ENCODE measurements around the gene ZNF593. TPM values are rescaled to one million over a fixed set of nuclear protein-coding genes. Genes with fewer than 3 reads are reported as not detected.

ZNF593 gene
- total RNA-seq, 1 experiment from 2014 or later = 165 TPM

DNA sequence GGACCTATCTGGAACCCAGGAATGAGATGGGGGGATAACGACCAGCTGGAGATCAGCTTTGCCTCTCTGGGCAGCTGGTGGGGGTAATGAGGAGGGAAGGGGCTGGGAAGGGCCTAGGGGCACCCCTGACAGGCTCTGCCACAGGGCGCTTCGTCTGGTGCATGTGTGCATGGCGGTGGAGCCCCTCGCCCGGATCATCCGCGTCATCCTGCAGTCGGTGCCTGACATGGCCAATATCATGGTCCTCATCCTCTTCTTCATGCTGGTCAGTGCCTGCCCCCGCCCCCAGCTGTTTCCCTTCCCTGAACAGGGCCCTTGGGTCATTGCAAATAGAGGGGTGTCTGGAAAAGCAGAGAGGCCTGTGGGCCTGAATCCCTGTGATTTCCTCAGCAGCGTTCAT lies 28.1 kb downstream of the ZNF593 start:
- ChIA-PET CTCF (no interaction called here), POLR2A (ENCODE audit: unreplicated experiment) (no interaction called here)
- no peaks in the 10 kb centered on the region for H3K79me2 ChIP-seq (ENCODE audit: low read length)
- no peak overlapping the region for H3K4me2 ChIP-seq (ENCODE audit: low read length)
- no peaks in the 10 kb centered on the region for H3F3A ChIP-seq (ENCODE audit: low read length, unreplicated experiment)
- H3K9me3 ChIP-seq (ENCODE audit: low read length) = no peaks in the 10 kb centered on the region
- H3K36me3 ChIP-seq (ENCODE audit: low read depth, low read length) = no peaks in the 10 kb centered on the region
- no peaks in the 10 kb centered on the region for H4K20me1 ChIP-seq (ENCODE audit: low read length)
- no peak overlapping the region for H3K4me3 ChIP-seq (ENCODE audit: low read length)
- TF ChIP-seq EZH2phosphoT487 (IDR thresholded peaks at IDR 0.05; ENCODE audit: borderline replicate concordance, low read length) (no peak), EZH2 (IDR thresholded peaks at IDR 0.05; ENCODE audit: low read length, unreplicated experiment) (no peak)
- TF ChIP-seq, protein P1, sequence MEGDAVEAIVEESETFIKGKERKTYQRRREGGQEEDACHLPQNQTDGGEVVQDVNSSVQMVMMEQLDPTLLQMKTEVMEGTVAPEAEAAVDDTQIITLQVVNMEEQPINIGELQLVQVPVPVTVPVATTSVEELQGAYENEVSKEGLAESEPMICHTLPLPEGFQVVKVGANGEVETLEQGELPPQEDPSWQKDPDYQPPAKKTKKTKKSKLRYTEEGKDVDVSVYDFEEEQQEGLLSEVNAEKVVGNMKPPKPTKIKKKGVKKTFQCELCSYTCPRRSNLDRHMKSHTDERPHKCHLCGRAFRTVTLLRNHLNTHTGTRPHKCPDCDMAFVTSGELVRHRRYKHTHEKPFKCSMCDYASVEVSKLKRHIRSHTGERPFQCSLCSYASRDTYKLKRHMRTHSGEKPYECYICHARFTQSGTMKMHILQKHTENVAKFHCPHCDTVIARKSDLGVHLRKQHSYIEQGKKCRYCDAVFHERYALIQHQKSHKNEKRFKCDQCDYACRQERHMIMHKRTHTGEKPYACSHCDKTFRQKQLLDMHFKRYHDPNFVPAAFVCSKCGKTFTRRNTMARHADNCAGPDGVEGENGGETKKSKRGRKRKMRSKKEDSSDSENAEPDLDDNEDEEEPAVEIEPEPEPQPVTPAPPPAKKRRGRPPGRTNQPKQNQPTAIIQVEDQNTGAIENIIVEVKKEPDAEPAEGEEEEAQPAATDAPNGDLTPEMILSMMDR (conservative IDR thresholded peaks at IDR 0.05; ENCODE audit: low read depth, low read length) = no peak
- H3K27ac ChIP-seq (ENCODE audit: low read length) = no peak overlapping the region
- no peaks in the 10 kb centered on the region for H3K4me1 ChIP-seq (ENCODE audit: insufficient read depth, low read length)
- no peaks in the 10 kb centered on the region for H3K27me3 ChIP-seq (ENCODE audit: low read length)
- H3K9me2 ChIP-seq (replicated peaks; ENCODE audit: low read length) = no peaks in the 10 kb centered on the region
- H3K9ac ChIP-seq (ENCODE audit: low read length) = no peak overlapping the region
- intact Hi-C loops (cut with micrococcal nuclease) = no loop called here
- no peak overlapping the region for H2AFZ ChIP-seq (ENCODE audit: low read length)
- no peak for DNase-seq
- no TSS peak for BruUV-seq (replicated peaks)
- ATAC-seq = no peak

DNA sequence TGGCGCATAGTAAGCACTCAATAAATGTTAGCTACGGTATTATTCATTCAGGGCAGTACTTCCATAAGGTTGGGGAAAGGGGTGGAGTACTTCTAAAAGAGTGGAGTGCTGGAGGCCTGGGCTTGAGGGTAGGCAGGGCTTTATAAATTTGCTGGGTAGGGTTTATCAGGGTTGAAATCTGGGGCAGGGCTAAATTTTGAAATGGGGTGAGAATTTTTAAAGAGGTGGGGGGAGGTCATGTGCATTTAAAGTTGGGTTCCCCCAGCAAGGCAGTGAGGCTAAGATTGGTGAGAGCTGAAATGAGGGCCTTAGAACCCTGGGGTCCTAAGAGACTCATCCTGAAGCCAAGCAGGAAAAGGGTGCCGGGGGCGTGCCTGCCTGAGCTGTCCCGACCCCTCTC lies 30.7 kb downstream of the ZNF593 start:
- Histone ChIP-seq H3K9me3 (ENCODE audit: low read length) (no peaks in the 10 kb centered on the region), H3K9ac (ENCODE audit: low read length) (no peak overlapping the region), H3K4me1 (ENCODE audit: insufficient read depth, low read length) (no peaks in the 10 kb centered on the region), H3K4me2 (ENCODE audit: low read length) (no peak overlapping the region), H3K27ac (ENCODE audit: low read length) (no peak overlapping the region), H3K27me3 (ENCODE audit: low read length) (no peaks in the 10 kb centered on the region), H2AFZ (ENCODE audit: low read length) (no peak overlapping the region), H3K79me2 (ENCODE audit: low read length) (no peaks in the 10 kb centered on the region), H3K9me2 (replicated peaks; ENCODE audit: low read length) (no peaks in the 10 kb centered on the region), H3K4me3 (ENCODE audit: low read length) (no peak overlapping the region), H3K36me3 (ENCODE audit: low read depth, low read length) (no peaks in the 10 kb centered on the region), H3F3A (ENCODE audit: low read length, unreplicated experiment) (no peaks in the 10 kb centered on the region), H4K20me1 (ENCODE audit: low read length) (no peaks in the 10 kb centered on the region)
- POLR2A ChIA-PET (ENCODE audit: unreplicated experiment) = no interaction called here
- no TSS peak for BruUV-seq (replicated peaks)
- no peak for ATAC-seq
- CTCF ChIA-PET = no interaction called here
- DNase-seq = no peak
- TF ChIP-seq, protein P1 (conservative IDR thresholded peaks at IDR 0.05; ENCODE audit: low read depth, low read length) = no peak
- intact Hi-C loops (cut with micrococcal nuclease) = no loop called here

DNA sequence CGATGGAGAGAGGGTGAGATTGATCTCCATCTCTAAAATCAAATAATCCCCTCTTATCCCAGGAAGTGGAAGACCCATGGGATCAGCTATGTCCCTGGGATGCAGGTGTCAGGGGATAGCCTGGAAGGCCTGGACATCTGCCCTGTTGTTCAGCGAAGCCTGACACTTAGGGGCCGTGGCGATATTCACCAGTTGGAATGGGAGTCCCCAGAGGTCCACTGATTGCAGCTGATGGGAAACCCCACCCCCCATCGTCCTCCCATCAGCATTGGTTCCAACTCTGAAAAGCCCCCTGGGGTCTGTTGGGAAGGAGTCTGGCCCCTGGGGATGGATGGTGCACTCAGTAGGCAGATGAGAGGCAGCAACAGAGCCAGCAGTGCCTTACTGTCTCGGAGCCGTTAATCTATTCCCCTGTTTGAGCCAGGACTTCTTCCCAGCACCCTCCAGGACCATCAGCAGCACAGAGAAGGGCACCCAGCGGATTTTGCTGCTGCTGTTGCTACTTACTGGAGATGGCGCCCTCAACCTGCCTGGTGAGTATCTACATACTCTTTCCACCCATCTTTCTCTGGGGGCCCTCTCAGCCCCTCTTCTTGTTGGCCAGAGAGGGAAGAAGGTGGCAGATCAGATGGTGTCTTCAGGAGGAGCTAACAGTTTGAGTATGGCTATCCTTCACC lies 34.1 kb downstream of the ZNF593 start:
- H3K79me2 ChIP-seq (ENCODE audit: low read length) = no peaks in the 10 kb centered on the region
- H3K9me3 ChIP-seq (ENCODE audit: low read length) = no peaks in the 10 kb centered on the region
- no peak overlapping the region for H3K9ac ChIP-seq (ENCODE audit: low read length)
- no peaks in the 10 kb centered on the region for H3K9me2 ChIP-seq (replicated peaks; ENCODE audit: low read length)
- intact Hi-C loops (cut with micrococcal nuclease) = no loop called here
- H3K27ac ChIP-seq (ENCODE audit: low read length) = no peak overlapping the region
- H3F3A ChIP-seq (ENCODE audit: low read length, unreplicated experiment) = no peaks in the 10 kb centered on the region
- H3K36me3 ChIP-seq (ENCODE audit: low read depth, low read length) = no peaks in the 10 kb centered on the region
- no peak for TF ChIP-seq EZH2 (IDR thresholded peaks at IDR 0.05; ENCODE audit: low read length, unreplicated experiment)
- TF ChIP-seq EZH2phosphoT487 (IDR thresholded peaks at IDR 0.05; ENCODE audit: borderline replicate concordance, low read length) = no peak
- TF ChIP-seq, protein P1 (conservative IDR thresholded peaks at IDR 0.05; ENCODE audit: low read depth, low read length) = no peak
- DNase-seq (no peak), ATAC-seq (no peak)
- H3K4me2 ChIP-seq (ENCODE audit: low read length) = no peak overlapping the region
- no peaks in the 10 kb centered on the region for H4K20me1 ChIP-seq (ENCODE audit: low read length)
- no peak overlapping the region for H2AFZ ChIP-seq (ENCODE audit: low read length)
- no peaks in the 10 kb centered on the region for H3K27me3 ChIP-seq (ENCODE audit: low read length)
- ChIA-PET CTCF (no interaction called here), POLR2A (ENCODE audit: unreplicated experiment) (no interaction called here)
- H3K4me1 ChIP-seq (ENCODE audit: insufficient read depth, low read length) = no peaks in the 10 kb centered on the region
- no TSS peak for BruUV-seq (replicated peaks)
- no peak overlapping the region for H3K4me3 ChIP-seq (ENCODE audit: low read length)

Measured in PC-3 (cell line).